ENCODE data around the gene PITPNC1. TPM values are rescaled to one million over a fixed set of nuclear protein-coding genes. Genes with fewer than 3 reads are reported as not detected.

PITPNC1 gene
- total RNA-seq, 1 experiment from 2014 or later: 37.5 TPM

GRCh38 chr17:67628580-67629013 lies 251.5 kb downstream of the PITPNC1 start:
- Histone ChIP-seq H2BK5ac (ENCODE audit: insufficient read length, low read length) (no peak overlapping the region), H3K4me2 (ENCODE audit: insufficient read depth, insufficient read length, low read length) (no peak overlapping the region), H3K27me3 (ENCODE audit: insufficient read depth, low read length) (no peaks in the 10 kb centered on the region), H2AFZ (ENCODE audit: low read length) (no peak overlapping the region), H2BK120ac (ENCODE audit: low read depth, low read length, poor library complexity, severe bottlenecking) (no peak overlapping the region), H4K91ac (ENCODE audit: insufficient read length, low read depth, low read length) (no peak overlapping the region), H3K9ac (ENCODE audit: extremely low read depth, insufficient read length, low read length) (no peak overlapping the region), H2AK5ac (ENCODE audit: insufficient read length, low read length) (no peak overlapping the region), H3K14ac (ENCODE audit: insufficient read depth, low read length) (no peak overlapping the region), H2BK15ac (ENCODE audit: low read depth, low read length) (no peak overlapping the region), H4K5ac (ENCODE audit: insufficient read length, low read depth, low read length) (no peak overlapping the region), H3K56ac (ENCODE audit: insufficient read length, low read depth, low read length) (no peak overlapping the region), H3K79me2 (ENCODE audit: insufficient read depth, low read length) (no peaks in the 10 kb centered on the region), H3K23ac (ENCODE audit: insufficient read length, low read depth, low read length) (no peak overlapping the region), H4K8ac (replicated peaks; ENCODE audit: insufficient read length, low read depth, low read length) (no peak overlapping the region), H2BK12ac (ENCODE audit: insufficient read length, low read depth, low read length) (no peak overlapping the region), H2BK20ac (ENCODE audit: low read depth, low read length, poor library complexity, severe bottlenecking) (no peak overlapping the region), H3T11ph (ENCODE audit: low read length) (no peak overlapping the region), H4K20me1 (ENCODE audit: control insufficient read depth, insufficient read depth, insufficient read length) (no peaks in the 10 kb centered on the region), H3K18ac (ENCODE audit: insufficient read length, low read depth, low read length) (no peak overlapping the region), H3K4ac (ENCODE audit: low read depth, low read length) (no peak overlapping the region), H3K9me3 (ENCODE audit: control insufficient read depth, low read depth, low read length) (no peaks in the 10 kb centered on the region), H3K23me2 (ENCODE audit: insufficient read length, low read depth, low read length, poor library complexity, severe bottlenecking) (no peaks in the 10 kb centered on the region), H3K27ac (ENCODE audit: insufficient read length, low read depth, low read length) (no peak overlapping the region), H3K79me1 (ENCODE audit: insufficient read depth, low read depth, low read length, poor library complexity, severe bottlenecking) (no peaks in the 10 kb centered on the region), H3K4me1 (ENCODE audit: insufficient read depth, low read length) (no peaks in the 10 kb centered on the region)
- DNase-seq: peak; percentile 78
- peaks cover 11 to 18% (median 15%) of the 10 kb centered on the region in 3 experiments for H3K36me3 Mint-ChIP-seq (ENCODE audit: insufficient read depth in 1 of 3, low read depth in 3 of 3)
- no CpG with 5 or more reads among the region's 8 CpGs for WGBS (ENCODE audit: extremely low coverage, insufficient read length, low lambda C conversion rate)
- H3K27me3 Mint-ChIP-seq (ENCODE audit: low read depth): no peaks in the 10 kb centered on the region
- H3K9me3 Mint-ChIP-seq: peaks cover 2 to 6% of the 10 kb centered on the region in 2 experiments; a peak in 2 of 5 replicates
- H3K4me3 Mint-ChIP-seq: no peak overlapping the region
- H3K4me1 Mint-ChIP-seq: peaks cover 16% of the 10 kb centered on the region in 2 experiments
- peak overlapping the region in 2 of 3 experiments; percentile 27 to 59; a peak in 4 of 7 replicates for H3K27ac Mint-ChIP-seq
- peak; percentile 54 for TF ChIP-seq CTCF (conservative IDR thresholded peaks at IDR 0.05)

Data from H9 (cell line).